Esophagus muscularis mucosa (tissue), 4 donors: ENCODE data around the gene CSF2RB. TPM values are rescaled to one million over a fixed set of nuclear protein-coding genes. Genes with fewer than 3 reads are reported as not detected.

Experiments
- DNase-seq: peaks from one replicate; pipeline ENCODE4 v3.0.0-alpha.2; 2017; ENCODE audit errors: extremely low spot score
- H3K27ac ChIP-seq, 4 donors: fragments of 200-600 bp; sonication (generic); replicated peaks in 1 of 4; 1 replicate in 3 of 4; 2 replicates in 1 of 4; pipeline ENCODE4 v1.5.1; 2016 to 2019; ENCODE audit warnings: mild to moderate bottlenecking in 1 of 4
- H3K27me3 ChIP-seq, 4 donors: fragments of 200-600 bp; sonication (generic); one replicate each; pipeline versions ENCODE4 v1.5.1 to v1.6.0; 2016 to 2019
- H3K36me3 ChIP-seq, 4 donors: fragments of 200-600 bp; sonication (generic); one replicate each; pipeline ENCODE4 v1.5.1; 2016 to 2019
- H3K4me1 ChIP-seq, 4 donors: fragments of 200-600 bp; sonication (generic); one replicate each; pipeline ENCODE4 v1.5.1; 2016 to 2019
- H3K4me3 ChIP-seq, 4 donors: fragments of 200-600 bp; sonication (generic); 1 replicate in 2 of 4; 2 replicates in 2 of 4; pipeline ENCODE4 v1.5.1; 2016 to 2019; ENCODE audit warnings: mild to moderate bottlenecking in 4 of 4, moderate library complexity in 1 of 4
- H3K9me3 ChIP-seq, 4 donors: fragments of 200-600 bp; sonication (generic); 1 replicate in 3 of 4; 2 replicates in 1 of 4; pipeline ENCODE4 v1.5.1; 2016 to 2019
- EP300 ChIP-seq: sonication (generic); formaldehyde crosslinking; IDR thresholded peaks from one replicate; pipeline ENCODE4 v1.6.1; 2017; ENCODE audit warnings: antibody characterized with exemption
- POLR2A ChIP-seq: fragments of 450-650 bp; IDR thresholded peaks from one replicate; pipeline ENCODE4 v1.6.1; 2017; ENCODE audit warnings: antibody characterized with exemption, moderate library complexity, mild to moderate bottlenecking, low read depth
- POLR2AphosphoS5 ChIP-seq, 2 donors: sonication (generic); formaldehyde crosslinking; IDR thresholded peaks; one replicate each; pipeline ENCODE4 v1.6.1; 2017; ENCODE audit warnings: antibody characterized with exemption in 2 of 2
- WGBS: methylation state at CpG from one replicate; pipeline ENCODE4 v1.1.5; 2018; 5-methylcytosine and 5-hydroxymethylcytosine counted together
- intact Hi-C: fragments of 100-400 bp; cut with DNase I; formaldehyde crosslinking; loops from one replicate; pipeline ENCODE4 v1.15.1; 2023
- total RNA-seq, 4 donors: library from RNA; depleted of rRNA; stranded (reverse); fragments of >200 nt; gene quantifications; one replicate each; pipeline versions ENCODE4 v1.1.0 to v1.2.1, GENCODE V29; 2016
- TF ChIP-seq, protein P1 (sequence below), 3 experiments: fragments of 200-600 bp in 2 of 3; fragments of 450-650 bp in 1 of 3; sonication (generic) in 2 of 3; IDR thresholded peaks; one replicate each; pipeline ENCODE4 v1.5.1; 2017 to 2019; ENCODE audit warnings: antibody characterized with exemption in 3 of 3, mild to moderate bottlenecking in 2 of 3, moderate library complexity in 1 of 3

The CSF2RB gene
- total RNA-seq, 4 donors from 2014 or later: 4.6 to 19.4 (median 6.2) TPM

- WGBS: 72% methylated on average over 5 of the region's 5 CpGs
- H3K27ac ChIP-seq: no peak overlapping the region
- no peaks in the 10 kb centered on the region for H3K36me3 ChIP-seq
- intact Hi-C loops: no loop called here
- no peaks in the 10 kb centered on the region for H3K4me1 ChIP-seq
- H3K9me3 ChIP-seq: peaks cover 0 to 21% (median 11%) of the 10 kb centered on the region in 4 donors
- H3K27me3 ChIP-seq: peaks cover 0 to 42% (median 0%) of the 10 kb centered on the region in 4 donors
- DNase-seq: no peak
- H3K4me3 ChIP-seq: no peak overlapping the region
- TF ChIP-seq POLR2AphosphoS5 (IDR thresholded peaks at IDR 0.05): no peak
- TF ChIP-seq POLR2A: no peak
- TF ChIP-seq, protein P1, sequence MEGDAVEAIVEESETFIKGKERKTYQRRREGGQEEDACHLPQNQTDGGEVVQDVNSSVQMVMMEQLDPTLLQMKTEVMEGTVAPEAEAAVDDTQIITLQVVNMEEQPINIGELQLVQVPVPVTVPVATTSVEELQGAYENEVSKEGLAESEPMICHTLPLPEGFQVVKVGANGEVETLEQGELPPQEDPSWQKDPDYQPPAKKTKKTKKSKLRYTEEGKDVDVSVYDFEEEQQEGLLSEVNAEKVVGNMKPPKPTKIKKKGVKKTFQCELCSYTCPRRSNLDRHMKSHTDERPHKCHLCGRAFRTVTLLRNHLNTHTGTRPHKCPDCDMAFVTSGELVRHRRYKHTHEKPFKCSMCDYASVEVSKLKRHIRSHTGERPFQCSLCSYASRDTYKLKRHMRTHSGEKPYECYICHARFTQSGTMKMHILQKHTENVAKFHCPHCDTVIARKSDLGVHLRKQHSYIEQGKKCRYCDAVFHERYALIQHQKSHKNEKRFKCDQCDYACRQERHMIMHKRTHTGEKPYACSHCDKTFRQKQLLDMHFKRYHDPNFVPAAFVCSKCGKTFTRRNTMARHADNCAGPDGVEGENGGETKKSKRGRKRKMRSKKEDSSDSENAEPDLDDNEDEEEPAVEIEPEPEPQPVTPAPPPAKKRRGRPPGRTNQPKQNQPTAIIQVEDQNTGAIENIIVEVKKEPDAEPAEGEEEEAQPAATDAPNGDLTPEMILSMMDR (IDR thresholded peaks at IDR 0.05): no peak
- TF ChIP-seq EP300: no peak
These were observed 28.9 kb upstream of the CSF2RB start for GRCh38 chr22:36884349-36885158.

DNA sequence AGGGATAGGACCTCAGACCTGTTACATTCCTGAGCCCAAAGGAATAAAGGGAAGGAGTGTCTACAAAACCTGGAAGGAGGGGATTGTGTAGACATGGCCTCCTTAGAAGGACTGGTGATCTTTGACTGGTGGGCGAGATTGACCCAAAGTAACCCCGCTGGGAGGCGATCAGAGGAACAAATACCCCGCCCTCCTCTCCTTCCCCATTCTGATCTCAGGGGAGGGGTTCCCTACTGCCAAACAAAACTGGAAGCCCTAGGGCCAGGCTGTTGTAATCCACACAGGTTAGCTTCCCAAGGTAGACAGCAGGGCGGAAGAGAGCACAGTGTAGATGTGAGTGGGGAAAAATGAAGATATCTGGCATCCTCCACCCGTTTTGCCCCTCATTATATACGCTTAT, 28.0 kb upstream of the CSF2RB start:
- Histone ChIP-seq H3K4me1 (no peaks in the 10 kb centered on the region), H3K9me3 (peaks cover 0 to 21% (median 11%) of the 10 kb centered on the region in 4 donors), H3K27ac (no peak overlapping the region), H3K4me3 (no peak overlapping the region), H3K36me3 (no peaks in the 10 kb centered on the region), H3K27me3 (peaks cover 0 to 37% (median 0%) of the 10 kb centered on the region in 4 donors)
- intact Hi-C loops: no loop called here
- no peak for DNase-seq
- TF ChIP-seq POLR2AphosphoS5 (IDR thresholded peaks at IDR 0.05) (no peak), POLR2A (no peak), EP300 (no peak)
- TF ChIP-seq, protein P1 (IDR thresholded peaks at IDR 0.05): no peak
- 80% methylated on average over 7 of the region's 7 CpGs for WGBS

DNA sequence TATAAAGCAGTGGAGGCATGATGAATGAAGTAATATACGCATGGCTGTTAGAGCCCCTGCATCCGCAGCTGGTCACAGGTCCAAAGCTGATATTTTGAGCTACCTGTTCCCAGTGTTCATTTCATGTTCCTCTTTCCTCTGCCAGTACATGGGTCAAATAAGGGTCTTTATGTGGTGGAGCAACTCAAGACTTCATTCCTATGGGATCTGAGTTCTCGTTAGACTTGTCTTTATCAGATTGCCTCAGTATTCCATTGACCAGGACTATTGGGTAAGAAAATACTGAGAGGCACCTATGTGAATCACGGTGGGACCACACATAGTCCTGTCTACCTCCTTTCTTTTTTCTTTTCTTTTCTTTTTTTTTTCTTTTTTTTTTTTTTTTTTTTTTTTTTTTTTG, 27.4 kb upstream of the CSF2RB start:
- Histone ChIP-seq H3K9me3 (peaks cover 0 to 16% (median 10%) of the 10 kb centered on the region in 4 donors), H3K27ac (no peak overlapping the region), H3K4me3 (no peak overlapping the region), H3K27me3 (peaks cover 0 to 37% (median 0%) of the 10 kb centered on the region in 4 donors), H3K36me3 (no peaks in the 10 kb centered on the region), H3K4me1 (no peaks in the 10 kb centered on the region)
- DNase-seq: no peak
- intact Hi-C loops: no loop called here
- no peak for TF ChIP-seq POLR2A
- TF ChIP-seq POLR2AphosphoS5 (IDR thresholded peaks at IDR 0.05): no peak
- TF ChIP-seq, protein P1 (IDR thresholded peaks at IDR 0.05): no peak
- TF ChIP-seq EP300: no peak
- 88% methylated on average over 4 of the region's 4 CpGs for WGBS

DNA sequence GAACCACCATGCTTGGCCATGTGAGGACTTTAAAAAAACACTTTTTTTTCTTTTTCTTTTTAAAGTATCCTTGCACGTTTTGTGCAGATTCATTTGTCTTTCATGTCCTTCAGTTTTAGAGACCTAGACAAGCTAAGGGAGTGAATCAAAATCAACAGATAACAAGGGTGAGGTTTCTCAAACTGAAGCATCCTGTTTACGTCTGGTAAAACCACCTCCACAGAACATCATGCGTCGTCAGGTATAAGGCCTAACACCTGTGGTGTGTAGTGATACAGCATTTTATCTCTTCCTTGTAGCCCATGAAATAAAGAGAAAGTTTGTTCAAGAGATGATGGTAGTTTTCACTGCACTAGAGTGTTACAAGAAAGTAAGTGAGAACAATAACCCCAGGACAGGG, 26.3 kb upstream of the CSF2RB start:
- DNase-seq: no peak
- H3K36me3 ChIP-seq: no peaks in the 10 kb centered on the region
- H3K4me1 ChIP-seq: no peaks in the 10 kb centered on the region
- peaks cover 0 to 6% (median 2%) of the 10 kb centered on the region in 4 donors for H3K9me3 ChIP-seq
- 80% methylated on average over 4 of the region's 4 CpGs for WGBS
- no peak overlapping the region for H3K4me3 ChIP-seq
- no peak overlapping the region for H3K27ac ChIP-seq
- intact Hi-C loops: no loop called here
- H3K27me3 ChIP-seq: peaks cover 0 to 30% (median 0%) of the 10 kb centered on the region in 4 donors
- TF ChIP-seq, protein P1 (IDR thresholded peaks at IDR 0.05): no peak
- TF ChIP-seq POLR2A (no peak), POLR2AphosphoS5 (IDR thresholded peaks at IDR 0.05) (no peak), EP300 (no peak)
